C4-2B (cell line): Measurements from ENCODE around the gene ATAD3B.

ENCODE experiments used
- H3K27ac ChIP-seq: fragments of 450-650 bp; 2 replicates; pipeline ENCODE4 v1.5.1; 2017
- ZFX ChIP-seq: fragments of 450-650 bp; IDR thresholded peaks from 2 replicates; pipeline ENCODE4 v1.6.1; 2017
- TF ChIP-seq, protein P1 (sequence below): fragments of 450-650 bp; conservative IDR thresholded peaks from 2 replicates; pipeline ENCODE4 v1.5.1; 2017; ENCODE audit warnings: mild to moderate bottlenecking

Gene ATAD3B

DNA sequence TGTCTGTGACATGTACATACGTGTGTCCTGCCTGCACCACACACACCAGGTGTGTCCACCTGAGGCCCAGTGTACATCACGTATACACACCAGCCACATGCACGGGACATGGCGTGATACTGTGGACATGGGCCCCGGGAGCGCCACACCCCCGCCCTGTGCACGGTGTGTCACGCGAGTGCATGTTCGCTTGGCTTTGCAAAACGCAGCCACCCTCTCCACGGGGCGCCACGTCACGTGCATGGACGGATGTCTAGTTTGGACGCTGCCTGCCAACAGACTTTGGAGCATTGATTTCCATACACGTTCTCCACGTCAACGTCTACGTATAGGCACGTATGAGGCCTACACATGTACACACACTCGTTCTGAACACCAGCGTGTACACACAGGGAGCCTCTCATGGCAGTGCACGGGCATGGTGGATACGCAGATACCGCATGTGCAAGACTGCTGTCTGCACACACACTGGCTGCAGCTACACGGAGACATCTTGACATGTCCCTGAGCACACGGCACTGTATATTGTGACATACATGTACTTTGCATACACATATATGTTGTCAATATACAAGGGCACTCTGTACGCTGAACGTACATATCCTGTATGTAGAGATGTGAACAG is 66.2 kb downstream of the ATAD3B start:
- H3K27ac ChIP-seq, result no peak overlapping the region
- TF ChIP-seq ZFX, result no peak
- TF ChIP-seq, protein P1, sequence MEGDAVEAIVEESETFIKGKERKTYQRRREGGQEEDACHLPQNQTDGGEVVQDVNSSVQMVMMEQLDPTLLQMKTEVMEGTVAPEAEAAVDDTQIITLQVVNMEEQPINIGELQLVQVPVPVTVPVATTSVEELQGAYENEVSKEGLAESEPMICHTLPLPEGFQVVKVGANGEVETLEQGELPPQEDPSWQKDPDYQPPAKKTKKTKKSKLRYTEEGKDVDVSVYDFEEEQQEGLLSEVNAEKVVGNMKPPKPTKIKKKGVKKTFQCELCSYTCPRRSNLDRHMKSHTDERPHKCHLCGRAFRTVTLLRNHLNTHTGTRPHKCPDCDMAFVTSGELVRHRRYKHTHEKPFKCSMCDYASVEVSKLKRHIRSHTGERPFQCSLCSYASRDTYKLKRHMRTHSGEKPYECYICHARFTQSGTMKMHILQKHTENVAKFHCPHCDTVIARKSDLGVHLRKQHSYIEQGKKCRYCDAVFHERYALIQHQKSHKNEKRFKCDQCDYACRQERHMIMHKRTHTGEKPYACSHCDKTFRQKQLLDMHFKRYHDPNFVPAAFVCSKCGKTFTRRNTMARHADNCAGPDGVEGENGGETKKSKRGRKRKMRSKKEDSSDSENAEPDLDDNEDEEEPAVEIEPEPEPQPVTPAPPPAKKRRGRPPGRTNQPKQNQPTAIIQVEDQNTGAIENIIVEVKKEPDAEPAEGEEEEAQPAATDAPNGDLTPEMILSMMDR, result no peak

- TF ChIP-seq ZFX, result no peak
- TF ChIP-seq, protein P1, result no peak
- H3K27ac ChIP-seq, result no peak overlapping the region
Observed at GRCh38 chr1:1538334-1538733, 66.8 kb downstream of the ATAD3B start.

GRCh38 chr1:1538989-1539309 is 67.4 kb downstream of the ATAD3B start:
- no peak overlapping the region for H3K27ac ChIP-seq
- TF ChIP-seq, protein P1, result no peak
- TF ChIP-seq ZFX, result no peak

DNA sequence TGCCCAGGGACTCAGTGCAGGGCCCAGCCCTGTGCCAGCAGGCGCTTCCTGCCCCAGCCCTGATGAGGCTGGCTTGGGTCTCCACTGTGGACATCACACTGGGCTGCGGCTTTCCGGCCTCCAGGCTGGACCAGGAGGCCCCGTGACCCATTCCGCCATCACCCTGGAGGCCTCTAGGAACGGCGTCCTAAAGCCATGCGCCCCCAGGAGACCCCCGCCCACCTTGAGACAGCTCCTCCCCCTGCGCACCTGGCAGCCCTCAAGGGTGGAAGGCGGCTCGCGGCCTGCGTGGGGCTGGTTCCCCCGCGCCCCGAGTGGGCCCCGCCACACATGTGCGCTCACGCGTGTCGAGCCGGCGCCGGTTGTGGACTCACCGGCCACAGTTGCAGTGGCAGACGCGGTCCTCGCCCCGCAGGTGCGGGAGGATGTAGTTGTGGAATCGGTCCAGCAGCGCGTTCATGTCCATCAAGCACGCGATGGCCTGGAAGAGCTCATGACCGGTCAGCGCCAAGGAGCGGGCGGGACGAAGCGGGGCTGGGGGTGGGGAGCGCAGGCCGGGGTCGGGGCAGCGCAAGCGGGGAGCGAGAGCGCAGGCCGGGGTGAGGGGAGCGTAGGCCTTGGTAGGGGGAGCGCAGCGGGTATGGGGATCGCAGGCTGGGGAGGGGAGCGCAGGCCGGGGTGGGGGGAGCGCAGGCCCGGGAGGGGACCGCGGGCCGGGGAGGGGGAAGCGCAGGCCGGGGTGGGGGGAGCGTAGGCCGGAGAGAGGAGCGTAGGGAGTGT is 67.9 kb downstream of the ATAD3B start:
- TF ChIP-seq, protein P1, result no peak
- no peak for TF ChIP-seq ZFX
- H3K27ac ChIP-seq, result no peak overlapping the region

DNA sequence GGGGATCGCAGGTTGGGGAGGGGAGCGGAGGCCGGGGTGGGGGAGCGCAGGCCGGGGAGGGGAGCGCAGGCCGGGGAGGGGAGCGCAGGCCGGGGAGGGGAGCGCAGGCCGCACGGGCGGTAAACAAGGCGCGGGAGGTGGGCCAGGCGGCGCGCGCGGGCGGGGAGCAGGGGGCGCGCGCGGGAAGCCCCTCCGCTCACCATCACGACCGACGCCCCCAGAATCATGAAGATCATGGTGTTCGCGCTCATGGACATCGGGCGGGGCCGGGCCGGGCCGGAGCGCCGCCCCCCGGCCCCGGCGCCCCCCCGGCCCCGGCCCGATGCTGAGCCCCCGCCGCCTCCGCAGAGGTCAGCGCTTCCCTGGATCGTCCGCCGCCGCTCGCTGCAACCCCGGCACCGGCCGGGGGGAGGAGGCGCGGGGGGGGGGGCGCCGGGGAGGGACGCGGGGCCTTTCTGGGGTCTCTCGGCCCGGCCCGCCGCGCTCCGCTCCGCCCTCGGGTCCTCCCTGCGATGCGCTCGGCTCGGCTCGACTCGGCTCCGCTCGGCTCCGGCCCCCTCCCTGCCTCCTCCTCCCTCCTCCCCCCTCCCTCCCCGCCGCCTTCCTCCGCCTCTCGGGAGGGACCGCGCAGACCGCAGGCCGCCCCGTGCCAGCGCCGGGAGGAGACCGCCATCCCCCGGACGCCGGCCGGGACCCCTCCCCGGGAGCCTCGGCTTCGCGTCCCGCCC is 68.7 kb downstream of the ATAD3B start, which contains the start of gene TMEM240:
Gene TMEM240, minus strand, starts transcription at position 535 of the 728 bp plus-strand sequence. Its CDS starts 278 bp downstream, at position 257.
- H3K27ac ChIP-seq, result no peak within 1 kb of the TSS
- TF ChIP-seq ZFX, result no peak
- TF ChIP-seq, protein P1, result no peak

DNA sequence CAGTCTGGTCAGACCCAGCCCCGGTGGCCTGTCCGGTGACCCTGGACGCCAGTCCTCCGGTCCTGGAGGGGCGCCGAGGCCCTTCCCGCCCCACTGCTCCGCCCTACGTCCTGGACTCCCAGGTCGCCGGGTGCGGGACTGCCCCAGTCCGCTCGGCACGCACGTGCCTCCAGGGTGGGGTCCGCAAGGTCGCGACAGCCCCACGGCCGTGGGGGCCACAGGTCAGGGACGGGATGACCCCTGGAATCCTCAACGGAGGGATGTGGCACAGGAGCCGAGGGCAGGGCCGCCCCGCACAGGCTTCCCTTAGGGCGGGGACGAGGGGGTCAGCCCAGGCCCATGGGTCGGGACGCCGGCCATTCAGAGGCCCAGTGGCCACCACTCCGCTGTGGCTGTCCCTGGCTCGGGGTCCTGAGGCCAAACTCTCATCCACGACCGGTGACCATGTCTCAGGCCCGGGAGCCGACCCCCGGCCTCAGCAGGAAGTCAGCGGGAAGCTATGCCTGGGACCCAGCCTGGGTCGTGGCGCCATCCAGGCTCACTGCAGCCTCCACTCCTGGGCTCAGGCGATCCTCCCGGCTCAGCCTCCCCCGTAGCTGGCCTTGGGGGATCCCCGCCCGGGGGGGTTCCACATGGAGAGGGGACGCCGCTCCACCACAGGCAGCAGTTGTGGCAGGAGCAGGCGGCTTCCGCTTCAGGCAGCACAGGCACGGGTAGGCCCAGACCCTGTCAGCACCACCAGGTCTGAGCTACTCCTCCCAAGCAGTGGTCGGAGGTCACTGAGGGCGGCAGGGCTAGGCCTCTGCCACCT is 69.5 kb downstream of the ATAD3B start:
- TF ChIP-seq, protein P1, result no peak
- TF ChIP-seq ZFX, result no peak
- no peak overlapping the region for H3K27ac ChIP-seq
